GM03348 (cell line): Measurements from ENCODE around the gene SNX19.
A peak's percentile ranks its signal among the peaks of the same experiment; 100 is the strongest.

Source experiments
- DNase-seq: peaks from one replicate; pipeline ENCODE4 v3.0.0; 2012; ENCODE audit warnings: low spot score

SNX19 gene

GRCh38 chr11:130907229-130907628 is 9.1 kb downstream of the SNX19 start:
- no peak for DNase-seq

DNA sequence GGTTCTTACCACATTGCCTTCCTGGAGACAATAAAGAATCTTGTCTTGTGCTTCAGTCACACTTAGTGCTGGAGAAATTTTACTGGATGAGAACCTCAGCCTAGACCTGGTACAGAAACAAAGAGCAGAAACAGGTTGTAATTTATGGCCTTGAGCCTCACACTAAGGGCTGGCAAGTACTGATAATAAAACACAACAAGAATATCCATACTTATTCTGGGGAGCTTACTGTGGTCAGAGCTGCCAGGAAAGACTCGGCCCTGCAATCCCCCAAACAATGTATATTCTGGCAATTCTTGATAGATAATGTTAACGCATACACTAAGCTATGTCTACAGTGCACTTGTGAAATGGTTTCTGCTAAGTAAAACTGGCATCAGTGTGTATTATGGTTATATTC is 9.7 kb downstream of the SNX19 start:
- DNase-seq, result no peak

GRCh38 chr11:130905512-130905911 is 10.8 kb downstream of the SNX19 start:
- DNase-seq, result no peak

DNA sequence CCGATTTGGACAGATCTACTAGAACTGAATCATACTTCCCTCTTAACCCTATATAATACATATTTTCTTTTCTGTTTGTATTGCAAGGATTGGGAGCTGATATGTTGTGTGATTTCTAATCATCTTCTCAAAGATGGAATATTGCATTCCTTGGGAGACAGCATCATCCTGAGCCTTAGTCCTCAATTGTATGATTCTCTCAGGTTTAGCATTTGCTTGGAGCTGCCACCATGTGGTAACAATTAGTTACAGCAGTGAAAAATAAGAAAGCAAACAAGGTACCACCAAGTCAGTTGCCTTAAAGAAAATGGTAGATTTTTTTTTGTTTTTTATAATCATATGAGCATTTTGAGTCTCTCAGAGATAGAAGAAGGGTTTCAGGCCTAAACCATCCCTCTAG is 11.9 kb downstream of the SNX19 start:
- peak; percentile 20 for DNase-seq

- DNase-seq, result no peak
Observed at GRCh38 chr11:130902380-130902779, 13.9 kb downstream of the SNX19 start.

DNA sequence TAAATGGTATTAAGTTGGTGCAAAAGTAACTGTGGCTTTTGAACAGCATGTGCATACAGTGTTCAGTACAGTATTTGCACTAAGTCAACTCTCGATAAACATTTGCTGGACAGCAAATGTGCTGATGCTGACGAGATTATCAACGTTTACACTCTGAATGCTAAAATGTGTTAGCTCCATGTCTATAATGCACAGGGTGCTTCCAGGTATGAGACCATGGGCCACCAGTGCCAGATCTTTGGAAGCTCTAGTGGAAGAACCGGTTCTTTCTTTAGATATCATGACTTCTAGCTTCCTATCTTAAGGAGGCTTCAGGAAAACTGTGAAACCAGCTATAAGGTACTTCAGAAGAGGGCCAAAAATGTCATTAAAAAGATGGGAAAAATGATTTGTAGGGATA is 17.2 kb downstream of the SNX19 start:
- DNase-seq, result no peak

- peak; percentile 80 for DNase-seq
Observed at GRCh38 chr11:130897262-130898182, 18.8 kb downstream of the SNX19 start.

DNA sequence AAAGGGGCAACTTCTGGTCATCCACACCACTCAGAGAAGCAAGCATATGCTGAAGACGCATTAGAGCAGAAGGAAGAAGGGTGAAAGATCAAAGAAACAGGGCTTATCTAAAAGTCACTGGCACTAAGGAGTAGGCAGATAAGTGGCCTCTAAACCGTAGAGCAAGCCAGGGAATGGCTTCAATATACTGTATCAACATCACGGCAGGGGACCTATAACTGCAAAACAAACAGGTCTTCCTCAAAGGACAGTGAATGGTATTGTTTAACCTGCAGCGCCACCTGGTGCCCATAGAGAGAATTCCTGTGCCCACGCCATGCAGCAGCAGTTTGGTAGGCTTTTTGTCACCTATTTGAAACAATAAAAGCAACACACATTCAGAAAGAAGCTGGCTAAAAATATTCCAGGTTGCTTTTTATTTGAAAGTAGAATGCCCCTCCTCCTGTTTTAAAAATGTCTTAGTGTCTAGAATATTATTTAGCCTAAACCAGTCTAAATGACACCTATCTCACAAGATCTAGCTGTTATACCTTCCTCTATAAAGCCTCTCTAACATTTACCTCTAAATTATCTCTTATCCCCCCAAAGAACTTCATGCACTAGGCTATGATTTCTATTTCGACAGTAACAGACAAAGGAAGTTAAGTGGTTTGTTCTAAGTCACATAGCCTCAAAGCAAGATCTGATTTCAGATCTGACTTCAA is 21.8 kb downstream of the SNX19 start:
- DNase-seq, result peak; percentile 58

DNA sequence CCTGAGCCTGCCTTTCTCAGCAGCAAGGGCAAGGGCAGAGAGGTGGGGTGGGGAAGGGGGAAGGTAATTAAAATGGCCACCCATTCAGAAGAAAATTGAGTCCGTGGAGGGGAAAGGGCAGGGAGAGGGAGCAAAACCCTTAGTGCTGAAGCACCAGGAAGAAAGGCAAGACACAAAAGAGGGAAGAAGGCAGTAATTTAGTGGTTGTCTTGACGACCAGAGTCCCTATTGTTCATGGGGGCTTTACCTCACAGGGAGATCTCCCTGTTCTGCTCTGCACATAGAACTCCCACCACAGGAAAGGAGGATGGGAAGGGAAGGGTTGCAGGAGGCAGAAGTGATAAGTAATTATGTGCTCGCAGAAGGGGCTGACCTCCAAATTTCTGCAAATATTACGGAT is 23.4 kb downstream of the SNX19 start:
- DNase-seq, result no peak

GRCh38 chr11:130891326-130891725 is 25.0 kb downstream of the SNX19 start:
- DNase-seq, result no peak

GRCh38 chr11:130890039-130890745 is 26.1 kb downstream of the SNX19 start:
- DNase-seq, result no peak

GRCh38 chr11:130888790-130889189 is 27.5 kb downstream of the SNX19 start:
- DNase-seq, result no peak

DNA sequence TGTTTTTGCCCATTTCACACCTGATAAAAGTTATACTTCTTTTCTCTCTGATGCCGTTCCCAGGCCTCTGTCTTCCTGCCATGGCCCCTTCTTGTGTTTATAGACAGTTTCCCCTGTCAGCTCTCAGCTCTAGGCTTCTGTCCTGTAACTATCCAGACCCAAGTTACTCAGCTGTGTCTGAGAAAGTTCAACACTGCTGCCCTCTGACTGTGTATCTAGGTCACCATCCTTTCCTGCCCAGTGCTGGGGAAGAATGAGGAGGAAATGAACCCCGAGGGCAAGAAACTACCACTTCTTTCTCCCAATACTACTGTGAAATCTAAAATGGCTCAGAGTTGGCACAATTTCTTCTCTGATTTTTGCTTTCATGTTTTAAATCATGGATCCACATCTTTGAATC is 29.6 kb downstream of the SNX19 start:
- DNase-seq, result no peak

DNA sequence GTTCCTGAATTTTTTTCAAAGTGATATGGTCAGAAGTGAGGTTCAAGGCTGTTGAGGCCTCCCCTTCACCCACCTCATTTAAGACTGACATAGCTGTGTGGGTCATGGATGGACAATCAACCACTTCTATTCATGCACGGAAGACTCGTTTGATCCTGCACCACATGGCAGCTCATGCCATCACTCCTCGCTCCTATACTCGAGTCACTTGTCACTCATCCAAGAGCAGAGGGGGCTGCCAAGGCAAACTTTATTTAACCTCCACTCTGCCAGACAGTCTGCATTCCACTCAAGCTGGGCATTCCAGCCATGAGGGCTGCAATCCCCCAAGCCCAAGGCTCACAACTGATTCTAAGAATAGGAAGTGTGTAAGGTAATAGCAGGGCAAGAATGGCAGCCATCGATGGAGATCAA is 34.1 kb downstream of the SNX19 start:
- DNase-seq, result no peak

DNA sequence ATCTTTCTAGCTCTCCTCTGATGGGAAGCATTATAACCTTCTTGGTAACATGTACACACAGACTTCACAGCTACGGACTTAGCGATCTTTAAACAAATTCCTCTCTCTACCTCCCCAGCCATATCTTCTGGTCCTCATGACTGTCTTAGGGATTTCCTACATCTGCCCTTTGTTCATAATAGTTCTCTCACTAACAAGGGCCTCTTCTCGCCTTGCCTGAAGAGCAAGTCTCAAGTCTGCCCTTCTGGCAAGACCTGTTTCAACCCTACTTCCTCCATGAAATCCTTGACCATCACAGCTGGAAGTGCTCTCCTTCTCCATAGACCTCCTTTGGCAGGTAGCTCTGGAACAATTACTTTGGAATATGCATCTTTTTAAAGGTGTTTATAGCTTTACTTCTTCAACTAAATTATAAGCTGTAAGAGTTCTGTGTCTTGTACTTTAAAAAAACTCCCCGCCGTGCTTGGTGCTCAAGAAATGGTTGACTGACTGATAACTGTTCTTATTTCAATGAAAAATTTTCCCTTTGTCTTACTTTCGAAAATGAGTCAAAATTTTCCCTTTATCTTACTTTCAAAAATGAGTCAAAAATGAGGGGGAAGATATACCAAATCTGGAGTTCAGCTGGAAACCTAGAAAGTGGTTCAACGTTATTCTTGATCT is 34.7 kb downstream of the SNX19 start:
- DNase-seq, result no peak

DNA sequence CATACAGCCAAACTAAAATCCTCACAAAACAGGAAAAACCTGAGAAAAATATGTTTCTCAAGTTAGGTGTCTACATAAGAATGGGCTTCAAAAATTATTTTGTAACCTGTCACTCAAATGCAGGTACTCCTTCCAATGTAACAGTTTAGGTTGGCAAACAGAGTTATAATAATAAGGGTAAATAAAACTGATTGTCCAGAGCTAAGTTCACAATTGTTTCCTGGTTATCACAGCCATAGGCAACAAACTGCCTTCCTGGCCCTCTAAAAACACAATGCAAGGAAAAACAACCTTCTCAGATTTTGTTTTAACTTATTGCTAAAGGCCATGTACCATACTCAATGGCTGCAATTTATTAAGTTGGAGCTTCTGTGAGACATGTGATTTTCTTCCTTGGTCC is 36.4 kb downstream of the SNX19 start:
- no peak for DNase-seq

DNA sequence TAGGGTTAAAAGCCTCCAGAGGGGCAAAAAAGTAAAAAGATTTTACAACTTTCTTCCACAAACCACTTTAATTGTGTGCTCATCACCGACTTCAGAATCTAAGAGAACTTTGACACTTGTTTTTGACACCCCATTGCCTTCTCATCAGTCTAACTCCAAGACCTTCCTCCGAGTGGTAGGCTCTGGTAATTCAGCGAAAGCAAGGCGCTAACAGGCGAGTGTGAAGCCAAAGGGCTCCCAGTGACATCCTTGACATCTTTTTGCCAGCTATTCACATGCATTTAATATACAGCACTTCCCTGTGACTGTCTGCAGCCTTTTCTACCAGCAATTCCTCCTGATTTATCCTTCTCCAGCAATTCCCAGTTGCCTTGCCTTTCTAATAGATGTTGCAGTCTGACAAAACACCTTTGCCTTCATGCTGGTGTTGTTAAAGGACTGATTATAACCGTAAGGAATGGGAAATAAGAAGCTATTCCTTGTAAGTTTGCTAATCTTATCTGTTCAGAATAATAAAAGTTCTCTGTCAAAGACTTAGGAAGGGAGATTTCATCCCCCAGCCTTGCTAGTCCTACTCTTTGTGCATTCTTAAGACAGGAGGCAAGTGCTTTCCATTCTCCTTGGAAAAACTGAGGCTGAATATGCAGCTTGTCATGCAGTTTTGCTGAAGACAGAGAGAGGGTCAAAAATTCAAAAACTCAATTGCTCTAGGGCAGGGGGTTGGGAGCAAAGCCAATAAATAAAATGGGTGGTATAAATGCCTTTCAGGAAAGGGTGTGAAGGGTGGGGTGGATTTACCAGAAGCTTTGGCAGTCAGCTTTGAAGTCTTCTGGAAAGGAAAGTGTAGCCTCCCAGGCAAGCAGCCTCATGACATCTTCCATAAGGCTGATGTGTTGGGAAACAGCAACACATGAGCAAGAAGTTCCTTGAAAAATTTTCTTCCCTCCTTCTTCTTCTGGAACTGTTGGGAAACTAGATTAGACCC is 39.1 kb downstream of the SNX19 start:
- DNase-seq, result no peak

GRCh38 chr11:130876100-130876499 is 40.2 kb downstream of the SNX19 start:
- no peak for DNase-seq

- DNase-seq, result no peak
Observed at GRCh38 chr11:130874955-130875531, 41.2 kb downstream of the SNX19 start.

- DNase-seq, result no peak
Observed at GRCh38 chr11:130874396-130874795, 41.9 kb downstream of the SNX19 start.

DNA sequence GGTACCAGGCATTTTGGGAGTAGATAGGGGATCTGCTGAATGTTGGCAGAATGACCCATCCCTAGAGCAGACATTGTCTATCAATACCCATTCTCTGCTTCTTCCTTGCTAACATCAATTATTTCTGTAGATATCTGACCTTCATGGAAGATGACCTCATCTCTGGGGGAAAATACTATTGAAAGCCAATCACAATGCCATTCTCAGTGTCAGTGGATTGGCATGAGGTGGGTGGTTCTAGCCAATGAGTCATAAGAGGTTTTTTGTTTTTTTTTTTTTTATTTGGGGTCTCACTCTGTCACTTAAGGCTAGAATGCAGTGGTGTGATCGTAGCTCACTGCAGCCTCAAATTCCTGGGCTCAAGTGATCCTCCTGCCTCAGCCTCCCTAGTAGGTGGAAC is 42.5 kb downstream of the SNX19 start:
- peak; percentile 56 for DNase-seq
